PC-9 (cell line): ENCODE measurements around the gene NUDCD3.

ENCODE experiments used
- EZH2 ChIP-seq: fragments of 200-600 bp; sonication (generic); IDR thresholded peaks from 2 replicates; pipeline ENCODE4 v1.8.0; 2017; ENCODE audit warnings: antibody characterized with exemption, low read depth
- TF ChIP-seq, protein P1 (sequence below): fragments of 200-600 bp; sonication (generic); conservative IDR thresholded peaks from 2 replicates; pipeline ENCODE4 v1.6.1; 2017; ENCODE audit warnings: mixed run types, antibody characterized with exemption, mild to moderate bottlenecking, moderate library complexity

DNA sequence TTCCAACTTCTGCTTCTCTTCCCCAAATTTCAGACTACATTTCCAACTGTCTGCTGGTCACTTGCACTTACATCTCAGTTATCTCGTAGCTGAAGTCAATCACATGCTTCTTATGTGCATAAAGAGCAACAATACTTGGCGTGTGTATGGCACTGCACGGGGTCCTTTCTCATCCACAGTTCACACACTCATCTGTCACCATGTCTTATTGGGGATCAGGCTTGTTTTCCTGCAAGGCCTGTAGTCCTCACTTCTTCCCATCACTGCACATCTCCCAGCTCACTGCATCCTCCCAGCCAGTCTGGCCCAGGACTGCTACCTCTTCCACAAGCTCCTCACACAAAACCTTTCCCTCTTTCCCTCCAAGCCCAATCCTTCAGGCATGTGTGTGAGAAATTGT, 35.3 kb downstream of the NUDCD3 start:
- TF ChIP-seq, protein P1, sequence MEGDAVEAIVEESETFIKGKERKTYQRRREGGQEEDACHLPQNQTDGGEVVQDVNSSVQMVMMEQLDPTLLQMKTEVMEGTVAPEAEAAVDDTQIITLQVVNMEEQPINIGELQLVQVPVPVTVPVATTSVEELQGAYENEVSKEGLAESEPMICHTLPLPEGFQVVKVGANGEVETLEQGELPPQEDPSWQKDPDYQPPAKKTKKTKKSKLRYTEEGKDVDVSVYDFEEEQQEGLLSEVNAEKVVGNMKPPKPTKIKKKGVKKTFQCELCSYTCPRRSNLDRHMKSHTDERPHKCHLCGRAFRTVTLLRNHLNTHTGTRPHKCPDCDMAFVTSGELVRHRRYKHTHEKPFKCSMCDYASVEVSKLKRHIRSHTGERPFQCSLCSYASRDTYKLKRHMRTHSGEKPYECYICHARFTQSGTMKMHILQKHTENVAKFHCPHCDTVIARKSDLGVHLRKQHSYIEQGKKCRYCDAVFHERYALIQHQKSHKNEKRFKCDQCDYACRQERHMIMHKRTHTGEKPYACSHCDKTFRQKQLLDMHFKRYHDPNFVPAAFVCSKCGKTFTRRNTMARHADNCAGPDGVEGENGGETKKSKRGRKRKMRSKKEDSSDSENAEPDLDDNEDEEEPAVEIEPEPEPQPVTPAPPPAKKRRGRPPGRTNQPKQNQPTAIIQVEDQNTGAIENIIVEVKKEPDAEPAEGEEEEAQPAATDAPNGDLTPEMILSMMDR: no peak
- no peak for TF ChIP-seq EZH2
